ENCODE results near the gene HS6ST1.

- TF ChIP-seq CTCF (conservative IDR thresholded peaks at IDR 0.05; ENCODE audit: low read depth, low read length) (no peak), EZH2 (IDR thresholded peaks at IDR 0.05; ENCODE audit: borderline replicate concordance, low read depth, low read length, poor library complexity, severe bottlenecking) (no peak)
Observed at GRCh38 chr2:128292599-128293425, 25.9 kb downstream of the HS6ST1 start.

Data from A673 (cell line).